ENCODE data around the gene PTPRD.

DNA sequence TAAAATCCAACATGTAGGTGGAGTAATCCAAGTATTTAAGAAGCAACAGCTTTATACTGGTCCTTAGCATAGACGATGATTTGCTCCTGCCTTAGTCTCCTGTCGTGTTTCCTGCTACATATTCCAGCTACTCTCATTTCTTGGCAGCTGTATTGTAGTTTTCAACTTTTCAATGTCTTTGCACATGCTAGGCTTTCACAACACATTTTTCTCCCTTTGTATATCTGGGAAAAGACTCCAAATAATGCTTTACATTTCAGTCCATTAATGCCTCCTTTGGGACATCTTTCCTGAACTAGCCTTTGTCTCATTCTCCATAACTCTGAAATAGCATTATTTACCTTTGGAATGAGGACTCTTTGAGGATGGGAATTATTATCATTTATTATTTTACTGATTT lies 508.0 kb downstream of the PTPRD start:
- TF ChIP-seq, protein P1, sequence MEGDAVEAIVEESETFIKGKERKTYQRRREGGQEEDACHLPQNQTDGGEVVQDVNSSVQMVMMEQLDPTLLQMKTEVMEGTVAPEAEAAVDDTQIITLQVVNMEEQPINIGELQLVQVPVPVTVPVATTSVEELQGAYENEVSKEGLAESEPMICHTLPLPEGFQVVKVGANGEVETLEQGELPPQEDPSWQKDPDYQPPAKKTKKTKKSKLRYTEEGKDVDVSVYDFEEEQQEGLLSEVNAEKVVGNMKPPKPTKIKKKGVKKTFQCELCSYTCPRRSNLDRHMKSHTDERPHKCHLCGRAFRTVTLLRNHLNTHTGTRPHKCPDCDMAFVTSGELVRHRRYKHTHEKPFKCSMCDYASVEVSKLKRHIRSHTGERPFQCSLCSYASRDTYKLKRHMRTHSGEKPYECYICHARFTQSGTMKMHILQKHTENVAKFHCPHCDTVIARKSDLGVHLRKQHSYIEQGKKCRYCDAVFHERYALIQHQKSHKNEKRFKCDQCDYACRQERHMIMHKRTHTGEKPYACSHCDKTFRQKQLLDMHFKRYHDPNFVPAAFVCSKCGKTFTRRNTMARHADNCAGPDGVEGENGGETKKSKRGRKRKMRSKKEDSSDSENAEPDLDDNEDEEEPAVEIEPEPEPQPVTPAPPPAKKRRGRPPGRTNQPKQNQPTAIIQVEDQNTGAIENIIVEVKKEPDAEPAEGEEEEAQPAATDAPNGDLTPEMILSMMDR (IDR thresholded peaks at IDR 0.05), result no peak
- no peak for TF ChIP-seq POLR2A (IDR thresholded peaks at IDR 0.05)
